ENCODE measurements around the gene MPIG6B.

The MPIG6B gene

DNA sequence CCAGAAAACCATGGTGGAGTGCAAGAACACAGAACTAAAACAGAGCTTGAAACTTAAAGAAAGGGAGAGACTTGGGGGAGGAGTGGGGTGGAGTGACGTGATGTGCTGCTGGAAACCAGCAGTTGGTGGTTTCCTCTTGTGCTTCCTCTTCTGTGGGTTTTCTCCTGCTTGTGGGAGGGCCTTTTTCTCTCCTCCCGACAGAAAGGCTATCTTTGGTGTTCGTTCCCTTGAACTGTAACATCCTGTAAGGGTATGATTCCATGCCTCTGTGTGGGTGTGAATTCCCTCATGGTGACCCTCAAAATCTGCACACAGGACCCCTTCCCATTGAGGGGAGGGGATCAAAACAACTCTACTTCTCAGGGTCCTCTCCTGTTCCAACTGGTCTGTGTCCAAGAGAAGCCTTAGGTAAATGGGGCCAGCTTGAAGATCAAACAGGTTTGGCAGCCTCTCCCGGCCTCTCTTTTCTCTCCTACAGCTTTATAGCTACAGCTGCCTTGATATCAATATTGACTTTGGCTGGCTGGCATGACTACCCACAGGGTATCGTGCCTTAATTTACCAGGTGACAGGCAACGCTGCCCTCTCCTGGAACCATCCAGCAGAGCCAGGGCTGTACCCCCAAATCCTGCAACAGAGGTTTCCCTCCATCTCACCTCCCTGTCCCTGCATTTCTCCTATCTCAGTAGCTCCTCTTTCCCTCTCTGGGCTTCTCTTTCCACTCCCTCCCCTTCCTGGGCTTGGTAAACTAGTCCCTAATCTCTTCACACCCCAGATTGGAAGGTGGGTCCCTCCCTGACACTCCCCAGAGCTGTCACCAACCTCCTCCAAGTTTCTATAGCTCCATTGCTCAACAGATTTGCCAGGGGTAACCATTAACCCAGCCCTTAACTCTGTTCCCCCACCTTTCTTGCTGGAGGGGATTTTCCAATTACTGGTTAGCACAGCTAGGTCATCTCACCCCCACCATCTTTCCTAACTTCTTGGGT lies 15.1 kb downstream of the MPIG6B start:
- peak; percentile 55 to 63 for DNase-seq (ENCODE audit: low read depth in 2 of 2)

DNA sequence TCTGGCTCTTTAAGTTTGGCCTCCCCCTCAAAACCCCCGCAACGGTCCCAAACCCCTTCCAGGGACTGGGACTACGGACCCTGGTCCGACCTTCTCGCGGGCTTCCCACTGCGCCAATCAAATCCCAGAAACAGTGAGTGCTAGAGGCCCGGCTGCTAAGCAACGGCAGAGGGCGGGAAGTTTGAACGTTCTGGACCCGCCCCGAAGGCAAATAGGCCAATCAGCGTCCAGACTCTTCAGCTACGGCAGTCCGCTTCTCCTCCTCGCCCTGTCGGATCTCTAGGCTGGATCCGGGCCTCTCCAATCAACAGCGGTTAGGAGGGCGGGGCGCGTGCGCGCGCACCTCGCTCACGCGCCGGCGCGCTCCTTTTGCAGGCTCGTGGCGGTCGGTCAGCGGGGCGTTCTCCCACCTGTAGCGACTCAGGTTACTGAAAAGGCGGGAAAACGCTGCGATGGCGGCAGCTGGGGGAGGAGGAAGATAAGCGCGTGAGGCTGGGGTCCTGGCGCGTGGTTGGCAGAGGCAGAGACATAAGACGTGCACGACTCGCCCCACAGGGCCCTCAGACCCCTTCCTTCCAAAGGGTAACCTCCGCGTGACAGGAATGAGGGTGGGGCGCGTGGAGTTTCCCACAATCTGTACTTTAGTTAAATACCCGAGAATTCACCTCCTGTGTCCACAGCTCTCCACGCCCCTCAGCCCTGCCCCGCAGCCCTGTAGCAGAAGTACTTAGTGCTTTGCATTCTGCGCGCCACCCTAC lies 16.6 kb downstream of the MPIG6B start, which contains the start of gene MSH5:
Gene MSH5 (plus strand): TSS at position 367 of the 758 bp plus-strand sequence. CDS start 462 bp downstream, outside the sequence.
- DNase-seq (ENCODE audit: low read depth in 2 of 2): peak; percentile 92

- no peak for DNase-seq (ENCODE audit: low read depth in 2 of 2)
Observed at GRCh38 chr6:31740397-31741223, 17.4 kb downstream of the MPIG6B start.

DNA sequence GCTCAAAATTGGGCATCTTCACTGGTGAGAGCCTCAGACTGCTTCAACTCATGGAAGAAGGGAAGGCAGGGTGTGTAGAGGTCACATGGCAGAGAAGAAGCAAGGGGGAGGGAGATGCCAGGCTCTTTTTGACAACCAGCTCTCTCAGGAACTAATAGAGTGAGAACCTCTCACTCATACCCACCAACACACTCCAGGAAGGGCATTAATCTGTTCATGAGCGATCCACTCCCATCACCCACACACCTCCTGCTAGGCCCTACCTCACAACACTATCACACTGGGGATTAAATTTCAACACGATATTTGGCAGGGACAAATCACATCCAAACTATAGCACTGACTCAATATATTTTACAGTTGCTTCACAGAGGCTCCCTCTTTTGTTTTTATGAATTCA lies 18.6 kb downstream of the MPIG6B start:
- no peak for DNase-seq (ENCODE audit: low read depth in 2 of 2)

DNA sequence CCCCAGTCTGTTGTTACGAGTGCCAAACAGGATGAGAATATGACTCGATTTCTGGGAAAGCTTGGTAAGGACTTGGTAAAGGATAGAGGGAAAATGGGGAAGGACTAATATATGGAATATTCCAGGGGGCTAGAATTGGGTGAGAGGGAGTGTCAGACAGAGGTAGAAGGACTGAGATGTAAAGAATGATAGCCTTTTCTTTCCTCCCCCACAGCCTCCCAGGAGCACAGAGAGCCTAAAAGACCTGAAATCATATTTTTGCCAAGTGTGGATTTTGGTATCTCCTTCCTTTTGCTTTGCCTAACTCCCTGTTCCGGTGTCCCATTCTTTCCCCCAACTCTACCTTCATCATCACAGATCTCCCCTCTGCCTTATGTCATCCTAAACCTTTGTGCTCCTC lies 19.7 kb downstream of the MPIG6B start:
- no peak for DNase-seq (ENCODE audit: low read depth in 2 of 2)

- no peak for DNase-seq (ENCODE audit: low read depth in 2 of 2)
Observed at GRCh38 chr6:31744422-31744821, 21.2 kb downstream of the MPIG6B start.

- DNase-seq (ENCODE audit: low read depth in 2 of 2): no peak
Observed at GRCh38 chr6:31749301-31750036, 26.3 kb downstream of the MPIG6B start.

- no peak for DNase-seq (ENCODE audit: low read depth in 2 of 2)
Observed at GRCh38 chr6:31750411-31751022, 27.3 kb downstream of the MPIG6B start.

DNA sequence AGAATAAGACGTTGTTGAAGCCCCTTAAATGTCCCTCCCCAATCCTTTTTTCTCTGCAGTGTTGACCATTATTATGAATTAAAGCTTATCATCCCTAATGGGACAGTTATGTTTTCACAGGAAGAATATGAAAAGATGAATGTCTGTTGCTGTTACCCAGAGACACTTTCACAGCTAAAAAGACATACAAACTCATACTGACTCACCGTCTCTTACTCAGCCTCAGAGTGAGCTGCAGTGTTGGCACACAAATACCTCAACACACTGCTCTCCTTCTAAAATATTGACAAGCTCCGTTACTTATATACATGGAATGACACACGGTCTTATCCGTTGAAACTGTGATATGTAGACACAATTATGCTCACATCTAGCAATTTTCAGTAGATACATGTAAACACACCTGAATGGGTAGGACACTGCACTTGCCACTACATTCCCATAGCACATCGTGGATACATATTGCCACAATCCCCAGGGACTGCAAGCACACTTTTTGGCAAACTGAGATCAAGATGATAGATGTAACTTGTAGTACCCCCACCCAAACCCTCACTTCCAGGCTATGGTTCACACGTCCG lies 29.7 kb downstream of the MPIG6B start:
- no peak for DNase-seq (ENCODE audit: low read depth in 2 of 2)

DNA sequence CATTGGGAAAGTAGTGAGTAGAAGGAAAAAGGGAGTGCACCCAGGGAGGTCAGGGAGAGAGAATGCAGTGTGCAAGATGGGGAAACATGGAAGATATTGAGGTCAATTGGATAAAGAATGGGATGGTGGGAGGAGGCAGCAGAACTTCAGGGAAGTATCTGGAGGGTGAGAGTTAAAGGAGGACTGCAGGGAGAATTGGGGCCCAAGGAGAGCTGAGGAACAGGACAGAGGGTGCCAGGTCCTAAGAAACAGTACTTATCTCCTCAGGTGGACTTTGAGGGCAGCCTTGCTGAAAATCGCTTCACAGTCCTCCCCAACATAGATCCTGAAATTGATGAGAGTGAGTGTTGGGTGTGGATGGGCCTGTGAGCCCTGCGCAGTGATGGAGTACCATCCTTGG lies 35.1 kb downstream of the MPIG6B start:
- no peak for DNase-seq (ENCODE audit: low read depth in 2 of 2)

DNA sequence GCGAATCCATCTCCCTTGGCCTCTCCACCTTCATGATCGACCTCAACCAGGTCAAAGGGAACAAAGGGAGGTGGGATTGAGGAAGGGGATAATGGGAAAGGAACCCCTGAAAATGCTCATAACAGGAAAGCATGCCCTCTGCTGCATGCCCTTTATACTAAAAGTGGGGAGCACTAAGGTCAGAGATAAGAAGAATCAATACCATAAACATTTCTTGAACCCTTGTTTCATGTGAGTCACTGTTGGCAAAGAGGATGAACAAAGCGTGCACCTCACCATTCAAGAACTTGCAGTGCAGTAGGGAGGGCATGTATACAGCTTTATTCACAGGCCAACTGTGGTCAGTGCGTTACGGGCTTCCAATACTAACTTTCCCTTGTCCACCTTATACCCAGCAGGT lies 37.6 kb downstream of the MPIG6B start:
- no peak for DNase-seq (ENCODE audit: low read depth in 2 of 2)

GRCh38 chr6:31761343-31761742 lies 38.2 kb downstream of the MPIG6B start:
- no peak for DNase-seq (ENCODE audit: low read depth in 2 of 2)

- DNase-seq (ENCODE audit: low read depth in 2 of 2): no peak
Observed at GRCh38 chr6:31762356-31762755, 39.2 kb downstream of the MPIG6B start, which contains the start of gene SAPCD1. Gene SAPCD1 (plus strand): TSS chr6:31762656. CDS start chr6:31763055, 399 bp downstream.

DNA sequence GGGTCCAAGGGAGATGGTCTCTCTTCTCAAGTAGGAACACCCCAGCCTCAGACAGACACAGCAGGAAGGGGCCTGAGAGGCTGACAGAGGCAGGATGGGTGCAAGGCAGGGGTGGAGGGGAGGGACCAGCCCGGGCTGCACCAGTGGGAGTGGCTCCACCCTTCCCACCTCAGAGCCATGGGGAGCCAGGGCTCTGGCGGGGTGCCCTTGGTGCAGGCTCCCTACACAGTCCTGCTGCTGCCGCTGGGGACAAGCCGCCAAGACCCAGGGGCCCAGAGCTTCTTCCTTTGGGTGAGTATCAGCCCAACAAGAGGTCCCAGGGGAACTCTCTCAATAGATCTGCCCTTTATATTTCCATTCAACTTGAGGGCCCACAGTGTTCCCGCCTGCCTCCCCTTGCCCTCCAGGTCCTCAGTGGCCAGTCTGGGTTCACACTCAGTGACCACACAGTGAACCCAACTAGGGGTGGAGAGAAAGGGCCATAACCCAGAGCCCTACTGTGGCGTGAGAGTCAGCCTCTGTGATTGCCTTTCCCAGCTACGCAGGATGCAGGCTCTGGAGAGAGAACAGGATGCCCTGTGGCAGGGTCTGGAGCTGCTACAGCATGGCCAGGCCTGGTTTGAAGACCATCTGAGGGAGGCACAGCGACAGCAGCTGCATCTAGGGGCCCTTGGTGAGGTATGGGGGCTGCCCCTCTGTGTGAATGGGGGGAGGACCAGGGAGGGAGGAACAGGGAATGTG lies 39.9 kb downstream of the MPIG6B start:
- no peak for DNase-seq (ENCODE audit: low read depth in 2 of 2)

GRCh38 chr6:31763619-31763940 lies 40.4 kb downstream of the MPIG6B start:
- DNase-seq (ENCODE audit: low read depth in 2 of 2): no peak

- no peak for DNase-seq (ENCODE audit: low read depth in 2 of 2)
Observed at GRCh38 chr6:31764198-31764597, 41.0 kb downstream of the MPIG6B start.

DNA sequence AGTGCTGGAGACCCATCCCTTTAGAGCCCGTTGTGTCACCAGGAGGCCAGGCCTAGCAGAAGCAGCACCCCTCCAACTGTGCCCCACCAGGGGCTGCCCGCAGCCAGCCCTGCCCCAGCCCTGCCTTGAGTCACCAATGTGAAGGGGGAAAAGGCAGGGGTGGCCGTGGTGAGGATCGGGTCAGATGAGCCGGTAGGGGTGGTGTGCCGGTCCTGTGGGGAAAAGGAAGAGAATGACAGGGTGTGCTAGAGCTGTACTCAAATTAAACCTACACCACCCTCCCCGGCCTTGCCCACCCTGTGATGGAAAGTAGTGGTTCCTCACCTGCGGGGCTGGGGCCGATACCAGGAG lies 42.4 kb downstream of the MPIG6B start:
- DNase-seq (ENCODE audit: low read depth in 2 of 2): no peak

DNA sequence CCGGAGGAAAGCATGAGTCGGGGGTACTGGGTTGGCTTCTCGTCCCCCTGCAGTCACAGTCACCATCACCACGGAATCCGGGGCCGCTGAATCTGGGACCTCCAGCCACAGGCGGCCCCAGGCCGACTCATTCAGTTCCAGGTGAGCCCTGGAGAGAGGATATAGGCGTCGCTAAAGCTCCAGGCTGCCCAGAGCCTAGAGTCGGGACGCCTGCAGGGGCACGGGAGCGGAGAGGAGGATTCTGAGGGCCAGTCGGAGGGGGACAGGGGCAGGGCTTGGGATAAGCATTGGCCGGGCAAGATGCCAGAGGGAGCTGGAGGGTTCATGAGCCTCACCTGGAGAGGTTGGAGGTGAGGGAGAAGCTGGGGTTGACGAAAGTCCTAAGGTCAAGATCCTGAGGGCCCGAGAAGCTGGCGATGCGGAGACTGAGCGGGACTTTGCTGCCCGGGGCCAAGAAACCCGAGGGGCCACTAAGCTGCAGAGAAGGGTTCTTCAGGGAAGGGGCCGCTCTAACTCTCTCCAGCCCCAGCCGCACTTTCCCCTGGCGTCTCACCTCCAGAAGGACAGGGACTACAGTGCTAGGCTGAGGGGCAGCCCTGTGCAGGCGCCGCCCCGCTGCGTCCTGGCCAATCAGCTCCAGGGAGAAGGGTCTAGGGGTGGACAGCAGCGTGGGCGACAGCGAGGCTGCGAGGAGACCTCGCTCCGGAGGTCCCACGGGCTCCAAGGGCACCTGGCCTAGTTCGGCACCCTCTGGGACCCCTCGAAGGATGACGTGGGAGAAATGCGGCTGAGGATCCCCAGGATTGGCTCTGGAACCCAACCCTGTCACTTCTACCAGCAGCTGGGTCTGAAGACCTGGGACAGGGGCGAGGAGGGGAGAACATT lies 43.0 kb downstream of the MPIG6B start:
- DNase-seq (ENCODE audit: low read depth in 2 of 2): no peak

Data from stimulated activated CD8-positive, alpha-beta memory T cell treated with anti-CD3 and anti-CD28 coated beads, Interleukin-7, amount 100 ng/mL, for 4 hours (primary cell).